Caco-2 (cell line): ENCODE measurements around the gene SEC16A. TPM values are rescaled to one million over a fixed set of nuclear protein-coding genes. Genes with fewer than 3 reads are reported as not detected.

Experiments
- BruUV-seq: library from RNA; stranded (reverse); fragments of 400-500 nt; replicated peaks from 2 replicates; lab custom pipeline; 2021; lab: Mats Ljungman, UMichigan
- CTCF ChIA-PET: fragments of 300-600 bp; sonication (Branson Sonifier 250); formaldehyde crosslinking; loops from one replicate; lab custom pipeline; 2022; ENCODE audit warnings: antibody characterized with exemption; lab: Charles Lee
- POLR2A ChIA-PET: fragments of 300-600 bp; sonication (Branson Sonifier 250); formaldehyde crosslinking; loops from one replicate; lab custom pipeline; 2022; ENCODE audit warnings: antibody characterized with exemption; lab: Charles Lee
- DNase-seq, 2 experiments: peaks; one replicate each; pipeline versions ENCODE4 v3.0.0 to v3.0.0-alpha.2; 2020 to 2022
- H3K27me3 ChIP-seq: replicated peaks from 2 replicates; pipeline ENCODE4 v1.6.0; 2011; ENCODE audit warnings: low read length; ENCODE audit not compliant: control insufficient read depth, insufficient read depth
- H3K36me3 ChIP-seq: 2 replicates; pipeline ENCODE4 v1.5.1; 2011; ENCODE audit warnings: low read length; ENCODE audit not compliant: control insufficient read depth, insufficient read depth
- H3K4me1 ChIP-seq: fragments of 250-450 bp; sonication (Bioruptor Pico); 2 replicates; pipeline ENCODE4 v1.5.1; 2020; ENCODE audit warnings: mild to moderate bottlenecking
- H3K4me3 ChIP-seq: 2 replicates; pipeline ENCODE4 v1.5.1; 2011; ENCODE audit warnings: low read depth, mild to moderate bottlenecking, control low read depth, low read length
- H3K9me3 ChIP-seq: fragments of 250-450 bp; sonication (Bioruptor Pico); 2 replicates; pipeline ENCODE4 v1.5.1; 2020; ENCODE audit warnings: mild to moderate bottlenecking, moderate library complexity
- H3K27ac Mint-ChIP-seq: one replicate; pipeline ENCODE4 v1.8.0; 2022; ENCODE audit warnings: mixed read lengths; ENCODE audit not compliant: unreplicated experiment
- H3K27me3 Mint-ChIP-seq: one replicate; pipeline ENCODE4 v1.8.0; 2022; ENCODE audit warnings: mixed read lengths; ENCODE audit not compliant: insufficient read depth, unreplicated experiment
- H3K36me3 Mint-ChIP-seq: one replicate; pipeline ENCODE4 v1.8.0; 2022; ENCODE audit warnings: mild to moderate bottlenecking, mixed read lengths; ENCODE audit not compliant: insufficient read depth, unreplicated experiment
- H3K4me1 Mint-ChIP-seq: one replicate; pipeline ENCODE4 v1.8.0; 2022; ENCODE audit warnings: low read depth, mixed read lengths; ENCODE audit not compliant: unreplicated experiment
- H3K4me3 Mint-ChIP-seq: one replicate; pipeline ENCODE4 v1.8.0; 2022; ENCODE audit warnings: mild to moderate bottlenecking, moderate library complexity, mixed read lengths; ENCODE audit not compliant: unreplicated experiment
- H3K9me3 Mint-ChIP-seq: one replicate; pipeline ENCODE4 v1.8.0; 2022; ENCODE audit warnings: mixed read lengths; ENCODE audit not compliant: unreplicated experiment
- CTCF ChIP-seq, 2 experiments: fragments of 200-600 bp in 1 of 2; IDR thresholded peaks; 1 replicate in 1 of 2; 2 replicates in 1 of 2; pipeline versions ENCODE4 v1.5.1 to v1.8.0; 2011 to 2022; ENCODE audit warnings: antibody characterized with exemption in 1 of 2, control low read depth in 1 of 2, inconsistent platforms in 1 of 2, low read depth in 1 of 2, low read length in 1 of 2, mild to moderate bottlenecking in 1 of 2, moderate library complexity in 1 of 2; ENCODE audit not compliant: insufficient read depth in 1 of 2, severe bottlenecking in 1 of 2, unreplicated experiment in 1 of 2
- intact Hi-C: fragments of 100-400 bp; cut with micrococcal nuclease; formaldehyde crosslinking; loops from one replicate; pipeline ENCODE4 v1.10.0; 2022; ENCODE audit not compliant: unreplicated experiment
- total RNA-seq: library from RNA; stranded (reverse); gene quantifications from 2 replicates; pipeline ENCODE4 v1.2.3, GENCODE V29; 2022

The SEC16A gene
- total RNA-seq, 1 experiment from 2014 or later = 76.4 TPM

GRCh38 chr9:136441191-136441680, 41.6 kb downstream of the SEC16A start:
- CTCF ChIA-PET = no interaction called here
- Mint-ChIP-seq H3K4me1 (peaks cover 7% of the 10 kb centered on the region), H3K27ac (no peak overlapping the region), H3K9me3 (no peaks in the 10 kb centered on the region), H3K36me3 (peaks cover 65% of the 10 kb centered on the region), H3K4me3 (peak overlapping the region; percentile 35), H3K27me3 (no peaks in the 10 kb centered on the region)
- no TSS peak for BruUV-seq
- Histone ChIP-seq H3K9me3 (no peaks in the 10 kb centered on the region), H3K4me3 (no peak overlapping the region), H3K27me3 (no peaks in the 10 kb centered on the region), H3K36me3 (peaks cover 1% of the 10 kb centered on the region; the same call in 1 of the 2 replicates), H3K4me1 (peaks cover 8% of the 10 kb centered on the region)
- TF ChIP-seq CTCF (IDR thresholded peaks at IDR 0.05; ENCODE audit: insufficient read depth in 1 of 2, low read depth in 1 of 2, low read length in 1 of 2, severe bottlenecking in 1 of 2, unreplicated experiment in 1 of 2) = no peak
- POLR2A ChIA-PET = no interaction called here
- no peak for DNase-seq
- intact Hi-C loops = no loop called here

GRCh38 chr9:136439481-136440408, 43.1 kb downstream of the SEC16A start, which contains the start of gene INPP5E:
TSS of gene INPP5E (minus strand) at chr9:136439845. CDS start at chr9:136439419, 426 bp downstream.
- BruUV-seq = no TSS peak
- Mint-ChIP-seq H3K27ac (peak within 1 kb of the TSS; percentile 48), H3K4me3 (peak within 1 kb of the TSS; percentile 78), H3K4me1 (peaks cover 7% of the 10 kb centered on the region), H3K36me3 (peaks cover 50% of the 10 kb centered on the region), H3K9me3 (no peaks in the 10 kb centered on the region), H3K27me3 (no peaks in the 10 kb centered on the region)
- no peaks in the 10 kb centered on the region for H3K9me3 ChIP-seq
- DNase-seq = peak; percentile 81 to 96
- intact Hi-C loops = no loop called here
- ChIA-PET CTCF (no interaction called here), POLR2A (no interaction called here)
- H3K4me3 ChIP-seq = peak within 1 kb of the TSS; percentile 96
- no peaks in the 10 kb centered on the region for H3K27me3 ChIP-seq
- peak; percentile 57 for TF ChIP-seq CTCF (IDR thresholded peaks at IDR 0.05; ENCODE audit: insufficient read depth in 1 of 2, low read depth in 1 of 2, low read length in 1 of 2, severe bottlenecking in 1 of 2, unreplicated experiment in 1 of 2)
- H3K4me1 ChIP-seq = peaks cover 8% of the 10 kb centered on the region
- peaks cover 1% of the 10 kb centered on the region; the same call in 1 of the 2 replicates for H3K36me3 ChIP-seq
